CD4-positive, alpha-beta T cell treated with Interleukin-17A for 4 hours (primary cell): ENCODE measurements around the gene FERMT3.
"Not testable (repeated sequence)": the region's sequence is repeated elsewhere in the genome, so short reads cannot be mapped to it uniquely, and the experiment has no call there.

Source experiments
- DNase-seq: peaks from one replicate; pipeline ENCODE4 v3.0.0-alpha.2; 2020; ENCODE audit warnings: mixed read lengths

The FERMT3 gene

DNA sequence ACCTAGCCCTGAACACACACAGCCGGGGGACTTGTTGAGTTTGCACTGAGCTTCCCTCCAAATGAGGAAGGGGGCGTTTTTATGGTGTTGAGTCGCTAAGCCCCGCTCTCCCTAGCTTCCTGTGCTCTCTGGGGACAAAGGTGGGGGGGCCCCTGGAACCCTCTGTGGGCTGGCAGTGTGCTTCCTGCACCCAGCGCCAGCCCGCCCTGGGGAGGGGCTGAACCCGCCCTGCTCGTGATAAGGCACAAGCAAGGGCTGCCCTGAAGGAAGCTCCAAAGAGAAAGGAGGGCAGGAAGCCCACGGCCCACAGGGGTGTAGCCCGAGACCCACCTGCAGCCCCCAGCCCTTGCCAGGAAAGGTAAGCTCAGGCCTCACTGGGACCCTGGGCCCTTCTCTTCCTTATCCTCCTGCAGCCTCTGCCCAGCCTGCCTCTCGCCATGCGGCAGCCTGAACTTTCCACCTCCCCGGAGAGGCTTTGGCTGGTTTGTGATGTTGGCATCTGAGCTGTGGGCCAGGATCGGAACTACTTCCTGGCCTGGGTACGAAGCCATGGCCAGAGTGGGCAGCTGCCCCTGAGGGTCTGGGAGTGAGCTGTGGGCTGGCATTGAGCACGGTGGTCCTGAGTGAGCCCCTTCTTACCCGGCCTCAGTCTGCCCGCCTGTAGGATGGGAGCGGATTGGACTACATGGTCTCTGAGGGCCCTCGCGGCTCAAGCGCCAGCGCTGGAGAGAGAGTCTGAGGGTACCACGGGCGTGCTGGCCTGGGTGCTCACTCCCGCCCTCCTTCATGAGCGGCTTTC, at the start of gene FERMT3:
Gene FERMT3, plus strand, starts transcription at position 265 of the 799 bp plus-strand sequence. CDS start 644 bp downstream, outside the sequence.
- peak; percentile 89 for DNase-seq

DNA sequence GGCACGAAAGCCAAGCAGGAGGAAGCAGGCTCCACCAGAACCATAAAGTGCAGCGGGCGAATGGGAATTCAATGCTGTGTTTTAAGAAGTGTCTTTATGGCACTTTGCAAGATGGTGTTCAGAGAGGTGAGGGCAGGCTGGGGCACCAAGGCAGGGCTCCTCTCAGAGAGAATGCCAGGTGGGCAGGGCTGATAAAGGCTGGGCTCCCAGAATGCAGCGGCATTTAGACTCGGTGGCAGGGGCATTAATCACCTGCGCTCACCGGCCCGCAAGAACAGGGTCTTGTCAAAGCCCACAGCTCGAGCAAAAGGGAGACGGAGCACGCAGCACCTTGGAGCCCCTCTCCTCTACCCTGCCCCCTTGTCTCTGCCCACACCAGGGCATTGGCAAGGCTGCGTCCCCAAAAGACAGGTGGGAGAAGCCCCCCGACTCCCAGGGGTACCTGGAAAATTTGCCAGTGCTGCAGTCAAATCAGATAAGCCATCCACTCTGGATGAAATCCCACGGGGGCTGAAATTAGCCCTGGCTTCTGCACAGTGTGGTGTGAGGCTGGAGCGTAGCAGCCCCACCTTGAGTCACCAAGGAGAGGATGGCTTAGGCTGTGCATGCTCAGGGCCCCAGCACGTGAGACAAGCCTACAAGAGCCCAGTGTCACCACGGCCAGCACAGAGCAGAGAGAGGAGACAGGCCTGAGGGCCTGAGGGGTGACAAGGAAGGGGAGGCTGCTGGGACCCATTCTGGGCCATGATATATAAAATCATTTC, 48.7 kb upstream of the FERMT3 start:
- no peak for DNase-seq

DNA sequence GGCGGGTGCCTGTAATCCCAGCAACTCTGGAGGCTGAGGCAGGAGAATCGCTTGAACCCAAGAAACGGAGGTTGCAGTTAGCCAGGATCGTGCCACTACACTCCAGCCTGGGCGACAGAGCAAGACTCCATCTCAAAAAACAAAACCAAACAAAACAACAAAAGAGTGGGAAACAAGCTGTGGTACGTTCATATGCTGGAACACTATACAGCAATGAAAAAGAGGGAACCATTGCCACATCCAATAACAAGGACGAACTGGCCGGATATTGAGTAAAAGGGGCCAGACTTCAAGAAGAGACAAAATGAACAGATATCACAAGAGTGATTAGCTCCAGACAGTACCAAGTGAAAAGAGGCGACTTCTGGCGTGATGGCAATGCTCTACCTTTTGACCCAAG, 45.5 kb upstream of the FERMT3 start:
- DNase-seq = no peak

DNA sequence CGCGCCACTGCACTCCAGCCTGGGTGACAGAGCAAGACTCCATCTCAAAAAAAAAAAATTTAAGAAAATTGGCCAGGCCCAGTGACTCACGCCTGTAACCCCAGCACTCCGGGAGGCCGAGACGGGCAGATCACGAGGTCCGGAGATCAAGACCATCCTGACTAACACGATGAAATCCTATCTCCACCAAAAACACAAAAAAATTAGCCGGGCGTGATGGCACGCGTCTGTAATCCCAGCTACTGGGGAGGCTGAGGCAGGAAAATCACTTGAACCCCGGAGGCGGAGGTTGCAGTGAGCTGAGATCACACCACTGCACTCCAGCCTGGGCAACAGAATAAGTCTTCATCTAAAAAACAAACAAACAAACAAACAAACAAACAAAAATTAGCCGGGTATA, 43.8 kb upstream of the FERMT3 start:
- not testable (repeated sequence) for DNase-seq

DNA sequence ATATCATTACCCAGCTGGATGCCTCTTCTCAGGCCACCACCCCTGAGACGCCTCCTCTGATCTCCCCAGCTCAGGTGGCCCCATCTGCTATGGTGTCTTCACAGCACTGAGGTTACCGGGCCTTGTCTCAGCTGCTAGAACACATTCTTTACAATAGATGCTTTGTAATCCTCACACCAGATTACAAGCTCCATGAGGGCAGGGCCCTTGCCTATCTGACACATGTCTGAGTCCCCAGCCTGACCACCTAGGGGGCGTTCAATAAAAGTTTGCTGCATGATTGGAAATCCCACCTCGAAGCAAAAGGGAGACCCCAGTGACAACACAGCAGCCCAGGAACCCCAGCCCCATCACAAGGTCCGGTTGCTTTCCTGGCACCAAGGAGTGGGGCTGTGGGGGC, 42.6 kb upstream of the FERMT3 start:
- no peak for DNase-seq

DNA sequence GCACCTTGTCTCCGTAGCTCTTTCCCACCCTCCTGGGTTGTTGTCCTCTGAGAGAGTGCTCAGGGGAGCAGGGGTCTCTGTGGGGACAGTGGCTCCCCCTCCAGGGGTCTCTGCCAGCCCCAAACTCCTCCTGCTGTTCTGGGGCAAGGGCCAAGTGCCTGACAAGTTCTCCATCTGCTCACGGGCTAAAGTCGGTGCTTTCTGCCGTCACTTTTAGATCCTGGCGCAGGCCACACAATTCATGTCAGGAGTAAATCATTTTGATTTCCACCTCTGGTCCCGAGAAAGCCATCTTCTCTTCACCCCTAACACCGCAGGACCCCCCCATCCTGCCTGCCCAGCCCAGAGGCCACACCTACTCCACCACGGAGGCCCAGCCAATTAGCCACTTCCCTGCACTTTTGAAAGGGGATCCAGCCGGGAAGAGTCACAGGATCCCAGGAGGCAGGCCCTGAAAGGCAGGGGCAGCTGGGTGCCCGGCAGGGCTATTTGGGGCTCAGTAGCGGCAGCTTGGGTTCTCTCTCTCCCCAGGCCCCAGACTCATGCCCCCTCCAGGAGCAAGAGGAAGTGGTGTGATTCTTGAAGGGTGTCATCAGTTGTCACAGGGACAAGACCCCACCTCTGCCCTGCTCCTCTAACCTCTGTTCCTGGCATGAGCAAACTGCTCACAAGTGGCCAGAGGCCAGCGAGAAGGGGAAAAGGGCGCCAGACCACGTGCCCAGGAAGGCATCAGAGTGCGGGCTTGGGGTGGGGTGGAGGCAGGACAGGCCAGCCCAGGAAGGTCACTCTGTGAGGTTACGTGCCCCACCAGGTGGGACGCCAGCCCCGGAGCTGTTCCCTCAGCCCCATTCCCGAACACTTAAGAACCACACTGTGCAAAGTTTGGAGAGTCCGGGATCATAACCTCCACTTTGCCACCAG, 41.9 kb upstream of the FERMT3 start:
- DNase-seq = no peak

DNA sequence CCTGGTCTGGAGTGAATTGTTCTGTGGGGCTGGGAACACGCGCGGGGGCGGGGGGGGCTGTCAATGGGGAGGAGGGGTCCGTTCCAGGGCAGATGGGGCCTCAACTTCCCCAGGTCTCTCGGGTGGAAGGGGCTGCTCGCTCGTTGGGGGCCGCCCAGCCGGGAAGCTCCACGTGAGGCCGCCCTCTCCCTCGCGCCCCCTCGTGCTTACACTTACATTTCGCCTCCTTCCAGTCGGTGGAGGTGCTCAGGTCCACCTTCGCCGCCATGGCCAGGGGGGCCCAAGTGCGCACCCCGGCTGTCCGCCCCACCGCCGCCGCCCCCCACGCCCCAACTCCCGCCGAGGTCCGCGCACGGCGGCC, 41.1 kb upstream of the FERMT3 start:
- peak; percentile 41 for DNase-seq

DNA sequence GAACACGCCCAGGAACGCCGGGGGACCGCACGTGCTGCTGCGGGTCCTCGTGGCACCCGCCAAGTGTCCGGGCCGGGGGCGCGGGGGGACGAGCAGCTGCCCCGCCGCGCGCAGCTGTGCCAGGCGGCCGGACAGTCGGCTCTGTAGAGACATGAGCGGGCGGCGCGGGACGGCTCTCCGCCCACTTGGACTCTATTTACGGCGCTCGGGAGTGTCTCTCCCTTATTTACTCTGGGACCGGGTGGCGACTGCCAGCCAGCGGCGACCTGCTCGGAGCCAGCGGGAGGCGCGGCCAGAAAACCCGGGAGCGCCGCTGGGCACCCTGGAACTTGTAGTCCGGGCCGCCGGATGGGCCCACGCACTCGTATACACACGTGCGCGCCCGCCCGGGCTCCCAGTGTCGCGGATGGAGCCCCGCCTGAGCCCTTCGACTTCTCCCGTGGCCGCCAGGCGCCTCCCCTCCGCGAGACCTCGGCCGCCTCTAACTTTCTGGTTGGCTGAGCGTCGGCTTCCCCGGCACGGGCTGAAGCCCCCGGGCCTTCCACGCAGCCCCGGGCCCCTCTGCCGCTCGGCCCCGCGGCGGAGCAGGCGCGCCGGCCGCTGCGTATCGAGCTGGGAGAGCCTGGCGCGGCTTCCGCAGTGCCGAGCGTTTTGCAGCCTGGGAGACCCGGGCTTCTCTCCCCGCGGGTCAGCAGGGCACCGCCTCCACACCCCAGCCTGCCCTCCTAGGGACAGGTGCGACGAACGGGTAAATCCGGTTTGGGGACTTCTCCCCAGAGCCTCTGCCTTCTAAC, 40.5 kb upstream of the FERMT3 start, which contains the start of gene MACROD1:
Gene MACROD1, minus strand, starts transcription at position 272 of the 794 bp plus-strand sequence. Its CDS starts 119 bp downstream, at position 153.
- peak; percentile 88 for DNase-seq

DNA sequence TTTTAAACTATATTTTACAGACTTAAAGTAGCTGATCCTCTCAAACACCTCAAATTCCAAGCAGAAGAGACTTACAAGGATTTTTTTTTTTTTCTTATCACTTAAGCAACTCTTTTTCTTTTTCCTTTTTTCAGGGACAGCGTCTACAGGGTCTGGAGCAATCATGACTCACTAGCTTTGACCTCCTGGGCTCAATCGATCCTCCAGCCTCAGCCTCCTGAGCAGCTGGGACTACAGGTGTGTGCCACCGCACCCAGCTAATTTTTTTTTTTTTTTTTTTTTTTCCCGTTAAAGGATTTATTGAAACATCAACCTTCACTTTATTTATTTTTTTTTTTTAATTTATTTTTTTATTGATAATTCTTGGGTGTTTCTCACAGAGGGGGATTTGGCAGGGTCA, 36.1 kb upstream of the FERMT3 start:
- no peak for DNase-seq

DNA sequence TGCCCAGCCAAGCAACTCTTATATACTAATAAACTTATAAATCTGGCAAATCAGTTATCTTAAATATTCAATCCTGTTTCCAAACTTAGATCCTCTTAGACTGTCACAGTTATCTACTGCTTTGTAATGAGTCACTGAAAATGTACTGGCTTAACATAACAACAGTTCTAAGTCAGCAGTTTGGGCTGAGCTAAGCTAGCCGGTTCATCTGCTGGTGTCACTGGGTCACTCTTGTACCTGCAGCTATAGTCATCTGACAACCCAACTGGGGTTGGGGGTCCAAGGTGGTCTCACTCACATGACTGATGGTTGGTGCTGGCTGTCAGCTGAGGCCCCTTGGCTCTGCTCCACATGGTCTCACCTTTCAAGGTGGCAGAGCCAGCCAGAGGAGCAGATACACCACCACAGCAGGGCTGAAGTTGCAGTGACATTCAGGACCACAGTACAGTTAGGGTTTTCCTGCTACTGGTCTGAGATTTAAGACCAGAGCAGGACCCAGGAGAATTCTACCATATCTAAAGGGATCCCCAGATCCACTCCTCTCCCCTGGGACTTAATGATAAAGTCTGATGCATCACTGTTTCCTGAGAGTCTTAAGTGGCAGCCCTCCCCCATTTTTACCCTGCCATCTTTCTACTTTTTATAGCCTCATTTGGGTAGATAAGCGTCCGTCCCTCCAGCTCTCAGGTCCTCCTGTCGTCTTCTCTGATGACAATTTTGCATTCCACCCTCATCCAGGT, 32.7 kb upstream of the FERMT3 start:
- no peak for DNase-seq

DNA sequence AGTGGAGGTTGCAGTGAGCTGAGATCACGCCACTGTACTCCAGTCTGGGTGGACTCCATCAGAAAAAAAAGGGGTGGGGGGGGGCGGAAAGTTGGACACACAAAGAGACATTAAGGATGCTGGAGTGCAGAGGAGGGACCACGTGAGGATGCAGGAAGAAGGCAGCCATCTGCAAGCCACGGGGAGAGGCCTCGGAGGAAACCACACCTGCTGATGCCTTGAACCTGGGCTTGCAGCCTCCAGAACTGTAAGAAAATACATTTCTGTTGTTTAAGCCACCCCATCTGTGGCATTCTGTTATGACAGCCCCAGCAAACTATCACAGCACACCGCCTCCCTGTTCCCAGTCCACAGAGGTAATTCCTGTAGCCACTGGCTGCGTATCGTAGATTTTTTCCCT, 29.8 kb upstream of the FERMT3 start:
- DNase-seq = peak; percentile 11

DNA sequence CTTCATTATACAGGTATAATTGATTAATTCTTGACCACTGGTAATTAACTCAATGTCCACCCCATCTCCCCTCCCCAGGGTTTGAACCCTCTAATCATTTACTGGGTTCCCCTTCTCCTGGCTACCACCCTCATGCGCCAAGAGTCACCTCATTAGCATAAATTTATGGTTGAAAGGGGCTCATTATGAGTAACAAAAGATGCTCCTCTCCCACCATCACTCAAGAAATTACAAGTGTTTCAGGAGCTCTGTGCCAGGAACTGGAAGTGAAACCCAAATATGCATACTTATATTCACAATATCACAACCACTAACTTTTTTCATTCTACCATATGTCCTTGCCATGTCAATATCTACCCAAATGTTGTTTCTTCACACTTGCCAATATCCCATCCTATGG, 28.3 kb upstream of the FERMT3 start:
- DNase-seq = no peak

DNA sequence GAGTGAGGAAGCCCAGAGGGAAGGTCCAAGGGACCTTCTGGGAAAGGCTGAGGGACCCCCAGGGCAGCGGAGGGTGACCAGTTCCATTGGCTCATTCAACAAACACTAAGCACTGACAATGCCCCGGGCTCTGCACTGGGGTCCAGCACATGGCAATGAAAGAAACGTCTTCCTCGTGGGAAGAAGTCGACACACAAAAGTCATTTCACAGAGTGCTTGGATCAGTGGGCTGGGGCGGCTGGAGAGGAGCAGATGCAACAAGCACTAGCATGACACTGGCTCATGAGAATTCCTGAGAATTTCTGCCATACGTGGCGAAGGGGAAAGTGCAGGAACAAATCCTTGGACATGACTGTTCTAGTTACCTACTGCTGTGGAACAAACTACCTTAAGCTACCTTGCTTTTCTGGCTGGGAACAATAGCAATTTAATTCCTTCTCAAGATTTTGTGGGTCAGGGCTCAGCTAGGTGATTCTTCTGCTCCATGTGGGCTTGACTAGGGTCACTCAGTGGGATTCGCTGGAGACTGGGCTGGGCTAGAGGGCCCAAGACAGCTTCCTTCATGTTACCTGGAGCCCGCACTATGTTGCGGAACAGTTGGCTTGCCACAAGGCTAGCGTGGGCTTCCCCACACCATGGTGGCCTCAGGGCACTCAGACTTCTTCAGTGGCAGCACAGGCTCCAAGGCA, 27.4 kb upstream of the FERMT3 start:
- DNase-seq = no peak

DNA sequence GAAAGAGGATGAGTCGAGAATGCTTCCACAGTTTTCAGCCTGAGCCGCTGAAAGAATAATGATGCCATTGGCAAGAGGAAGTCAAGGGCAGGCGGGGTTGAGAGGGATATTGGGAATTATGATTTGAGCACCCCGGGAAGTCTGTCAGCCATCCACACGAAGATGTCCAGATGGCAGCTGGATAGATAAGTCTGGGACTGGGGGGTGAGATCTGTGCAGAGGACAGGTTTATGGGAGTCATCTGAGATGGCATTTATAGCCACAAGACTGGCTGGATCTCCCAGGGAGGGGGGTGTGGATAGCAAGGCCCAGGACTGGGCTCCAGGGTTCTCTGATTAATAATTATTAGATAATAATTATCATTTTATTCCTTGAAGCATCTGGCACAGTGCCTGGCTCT, 25.6 kb upstream of the FERMT3 start:
- DNase-seq = no peak

DNA sequence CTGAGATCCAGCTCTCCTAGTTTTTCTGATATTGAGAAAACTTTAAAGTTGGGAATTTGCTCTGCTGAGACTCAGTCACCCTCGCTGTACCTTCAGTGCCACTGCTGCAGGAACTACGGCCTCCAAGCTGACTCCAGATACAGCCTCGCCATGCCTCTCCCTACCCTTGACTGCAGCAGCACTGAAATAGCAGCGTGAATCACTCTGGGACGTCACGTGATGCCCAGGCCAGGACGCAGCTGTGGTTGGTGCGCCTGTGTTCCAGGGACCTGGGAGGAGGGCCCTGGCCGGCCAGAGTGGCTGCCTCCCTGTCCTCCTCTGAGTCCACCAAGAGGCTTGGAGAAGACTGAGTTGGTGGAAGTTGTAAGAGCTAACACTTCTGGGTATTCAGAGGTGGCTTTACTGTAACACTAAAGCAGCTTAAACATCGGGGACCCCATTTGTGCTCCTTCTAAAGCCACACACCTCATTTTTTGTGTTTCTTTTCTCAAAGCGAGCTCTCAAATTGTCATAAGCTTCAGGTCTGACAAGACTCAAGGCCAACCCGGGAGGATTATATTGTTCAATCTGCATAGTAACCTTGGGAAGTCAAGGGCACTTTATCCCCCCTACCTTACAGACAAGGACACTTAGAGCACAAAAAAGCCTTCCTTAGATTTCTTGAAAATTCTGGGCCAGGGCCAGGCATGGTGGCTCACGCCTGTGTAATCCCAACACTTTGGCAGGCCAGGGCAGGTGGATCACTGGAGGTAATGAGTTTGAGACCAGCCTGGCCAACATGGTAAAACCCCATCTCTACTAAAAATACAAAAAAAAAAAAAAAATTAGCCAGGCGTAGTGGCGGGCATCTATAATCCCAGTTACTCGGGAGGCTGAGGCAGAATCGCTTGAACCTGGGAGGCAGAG, 24.8 kb upstream of the FERMT3 start:
- peak; percentile 55 for DNase-seq

DNA sequence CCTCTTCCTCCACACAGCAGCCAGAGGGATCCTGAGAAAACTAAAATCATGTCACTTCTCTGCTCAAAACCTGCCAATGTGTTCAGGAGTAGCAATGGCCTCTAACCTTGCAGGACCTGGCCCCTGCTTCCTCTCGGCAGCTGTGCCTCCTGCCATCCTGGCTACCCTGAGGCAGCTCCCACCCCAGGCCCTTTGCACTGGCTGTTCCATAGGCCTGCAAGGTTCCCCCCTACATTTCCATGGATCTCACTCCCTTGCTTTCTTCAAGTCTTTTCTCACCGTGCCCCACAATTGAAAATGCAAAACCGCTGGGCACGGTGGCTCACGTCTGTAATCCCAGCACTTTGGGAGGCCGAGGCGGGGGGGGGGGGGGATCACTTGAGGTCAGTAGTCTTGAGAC, 22.6 kb upstream of the FERMT3 start:
- DNase-seq = no peak

DNA sequence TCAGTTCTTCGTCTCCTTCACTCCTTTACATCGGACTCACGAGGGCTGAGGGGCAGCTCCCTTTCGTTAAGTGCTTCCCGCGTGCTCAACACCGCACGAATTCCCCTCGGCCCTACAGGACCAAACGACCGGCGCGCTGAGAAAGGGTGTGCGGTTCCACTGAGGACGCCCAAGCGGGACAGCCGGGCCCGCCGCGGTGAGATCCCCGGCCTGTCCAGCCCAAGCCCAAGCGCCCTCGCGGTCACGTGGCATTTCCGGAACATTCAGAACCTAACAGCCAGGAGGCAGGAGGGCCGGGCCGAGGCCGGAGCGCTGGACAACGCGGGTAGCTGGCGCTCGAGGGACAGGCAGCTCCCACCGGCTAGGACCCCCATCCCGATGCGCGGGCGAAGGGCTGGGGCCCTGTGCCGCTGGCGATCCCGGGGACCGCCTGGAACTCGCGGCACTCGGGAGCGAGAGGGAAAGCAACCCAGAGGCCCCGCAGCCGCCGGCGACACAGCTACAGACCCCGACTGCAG, 21.3 kb upstream of the FERMT3 start:
- peak; percentile 53 for DNase-seq

DNA sequence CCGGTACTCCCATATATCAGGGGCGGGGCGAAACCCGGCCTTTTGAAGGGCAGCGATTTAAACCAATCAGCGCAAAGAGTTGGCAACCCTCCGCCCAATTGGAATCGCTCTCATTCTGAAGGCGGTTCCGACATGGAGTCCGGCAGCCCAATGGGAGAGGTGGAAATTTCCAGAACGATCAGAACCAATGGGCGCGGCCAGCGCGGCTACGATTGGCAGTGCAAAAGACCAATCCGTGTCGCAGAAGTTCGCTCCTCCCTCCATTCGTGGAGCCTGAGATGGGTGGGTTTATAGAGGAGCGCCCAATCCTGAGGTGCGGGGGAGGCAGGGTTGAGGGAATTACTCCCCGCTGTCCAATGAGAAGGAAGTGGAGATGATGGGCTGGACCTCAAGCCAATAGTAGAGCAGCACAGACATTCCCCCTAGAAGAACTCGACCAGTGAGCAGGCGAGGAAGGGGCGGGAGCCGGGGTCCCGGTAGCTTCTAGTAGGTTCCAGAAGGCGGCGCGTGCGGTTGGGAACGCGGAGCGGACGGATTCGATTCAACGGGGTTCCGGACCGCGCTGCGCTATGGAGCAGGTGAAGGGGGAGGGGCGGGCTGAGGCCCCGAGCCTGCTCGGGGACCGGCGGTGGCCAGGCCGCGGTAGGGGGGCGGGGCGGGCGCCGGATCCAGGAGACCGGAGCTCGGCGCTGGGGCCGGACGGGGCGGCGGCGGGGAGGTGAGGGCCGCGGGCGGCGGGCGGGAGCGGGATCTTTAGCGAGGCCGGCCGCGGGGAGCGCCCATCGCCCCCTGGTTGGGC, 20.6 kb upstream of the FERMT3 start, which contains the start of gene STIP1:
Gene STIP1, plus strand, starts transcription at position 479 of the 799 bp plus-strand sequence. Its CDS starts 91 bp downstream, at position 570.
- DNase-seq = peak; percentile 97
